GM08714 (cell line): ENCODE measurements around the gene WWP2.
"Not testable (repeated sequence)": the region's sequence is repeated elsewhere in the genome, so short reads cannot be mapped to it uniquely, and the experiment has no call there.

Experiments used
- H3K4me3 ChIP-seq: fragments of 200-500 bp; sonication (Bioruptor generic); 2 replicates; pipeline ENCODE4 v1.5.1; 2014; ENCODE audit warnings: mild to moderate bottlenecking, low read length, inconsistent platforms
- ZNF274 ChIP-seq: IDR thresholded peaks from 2 replicates; pipeline ENCODE4 v1.6.1; 2012; ENCODE audit warnings: mild to moderate bottlenecking, low read depth, low read length

The WWP2 gene

DNA sequence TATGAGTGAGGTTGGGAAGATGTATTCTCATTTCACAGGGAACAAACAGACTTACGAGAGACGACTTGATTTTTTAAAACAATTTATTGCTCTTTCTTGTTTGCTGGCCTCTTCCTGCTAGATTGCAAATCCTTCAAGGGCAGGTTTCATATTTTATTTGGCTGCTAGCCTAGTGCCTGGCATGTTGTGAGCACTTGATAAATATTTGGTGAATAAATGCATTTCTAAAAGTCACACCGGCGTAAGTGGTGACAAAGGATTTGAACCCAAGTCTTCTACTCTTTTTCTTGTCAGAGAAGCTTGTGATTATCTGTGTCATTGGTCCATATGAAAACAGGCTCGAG, 1.4 kb downstream of the WWP2 start:
- TF ChIP-seq ZNF274 = no peak
- no peak overlapping the region; the same call in 1 of the 2 replicates for H3K4me3 ChIP-seq

DNA sequence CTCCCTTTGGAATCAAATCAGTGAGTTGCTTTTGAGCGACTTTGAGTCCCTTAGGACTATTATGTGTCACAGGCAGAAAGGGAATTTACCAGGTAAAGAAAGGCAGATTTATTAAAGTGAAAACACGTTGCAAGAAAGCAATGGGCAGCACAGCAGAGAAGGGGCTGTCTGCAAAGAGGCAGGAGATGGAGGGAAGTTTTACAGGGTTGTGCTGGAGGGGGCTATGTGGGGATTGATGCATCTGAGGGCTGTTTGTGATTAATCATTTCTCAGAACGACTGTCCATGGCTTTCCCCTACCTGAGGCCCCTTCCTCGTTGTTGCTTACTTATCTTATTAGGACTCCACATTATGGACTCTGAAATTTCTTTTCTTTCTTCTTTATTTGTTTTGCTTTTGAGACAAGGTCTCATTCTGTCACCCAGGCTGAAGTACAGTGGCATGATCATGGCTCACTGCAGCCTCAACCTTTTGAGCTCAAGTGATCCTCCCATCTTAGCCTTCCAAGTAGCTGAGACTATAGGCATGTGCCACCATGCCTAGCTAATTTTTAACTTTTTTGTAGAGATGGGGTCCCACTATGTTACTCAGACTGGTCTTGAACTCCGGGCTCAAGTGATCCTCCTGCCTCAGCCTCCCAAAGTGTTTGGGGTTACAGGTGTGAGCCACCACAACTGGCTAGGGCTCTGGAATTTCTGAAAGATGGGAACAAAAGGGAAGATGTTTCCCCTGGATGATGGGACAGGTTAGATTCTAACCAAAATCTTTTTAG, 5.5 kb downstream of the WWP2 start:
- no peak for TF ChIP-seq ZNF274

DNA sequence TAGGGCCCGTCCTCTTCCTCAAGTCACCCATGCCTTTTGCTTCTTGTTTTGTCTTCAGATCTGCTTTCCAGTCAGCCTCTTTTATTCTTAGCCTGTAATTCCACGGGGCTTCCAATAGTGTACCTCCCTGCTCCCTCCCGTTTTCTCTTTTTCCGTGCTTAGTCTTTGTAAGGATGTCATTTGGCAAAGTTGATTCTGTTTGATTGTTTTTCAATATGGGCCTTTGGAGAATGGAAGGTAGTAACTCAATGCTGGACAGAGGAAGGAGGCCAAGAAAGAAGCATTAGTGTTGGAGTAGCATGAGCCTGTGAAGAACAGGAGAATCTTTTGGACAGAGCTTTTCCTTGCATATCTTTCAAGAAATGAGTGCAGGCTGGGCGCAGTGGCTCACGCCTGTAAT, 6.5 kb downstream of the WWP2 start:
- no peak for TF ChIP-seq ZNF274
- H3K4me3 ChIP-seq = no peak overlapping the region

More for the DNA sequence above, 5.5 kb downstream of the WWP2 start:
- H3K4me3 ChIP-seq = no peak overlapping the region

DNA sequence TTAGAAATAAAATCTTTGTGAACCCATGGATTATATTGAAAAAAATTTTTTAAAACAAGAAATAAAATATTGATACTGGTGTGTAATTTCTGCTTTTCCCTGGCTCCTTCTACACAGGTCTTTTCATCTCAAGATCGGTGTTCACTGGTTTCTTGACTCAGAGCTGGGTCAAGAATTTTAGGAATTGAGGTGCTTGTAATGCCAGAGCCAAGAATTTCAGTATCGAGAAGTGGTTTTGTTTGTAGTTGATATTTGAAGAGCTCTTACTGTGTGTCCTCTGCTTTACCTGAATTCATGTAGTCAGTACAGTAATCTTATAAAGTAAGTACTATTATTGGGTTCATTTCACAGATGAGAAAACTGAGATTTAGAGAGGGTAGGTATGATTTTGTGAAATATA, 7.3 kb downstream of the WWP2 start:
- TF ChIP-seq ZNF274 = no peak
- no peak overlapping the region for H3K4me3 ChIP-seq

DNA sequence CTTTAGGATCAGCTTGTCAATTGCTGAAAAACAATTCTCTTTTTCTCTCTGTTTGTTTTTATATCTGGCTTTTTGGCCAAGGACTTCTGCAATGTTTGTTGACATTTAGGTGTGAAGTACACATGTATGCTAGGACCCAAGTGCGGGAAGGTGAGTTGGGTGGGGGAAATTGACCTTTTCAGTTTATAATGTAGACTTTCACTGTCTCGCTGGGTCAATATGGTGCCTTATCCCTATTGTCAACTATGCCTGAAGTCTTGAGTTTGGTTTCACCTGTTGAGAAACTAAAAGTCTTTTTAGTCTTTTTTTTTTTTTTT, 9.5 kb downstream of the WWP2 start:
- no peak for TF ChIP-seq ZNF274

DNA sequence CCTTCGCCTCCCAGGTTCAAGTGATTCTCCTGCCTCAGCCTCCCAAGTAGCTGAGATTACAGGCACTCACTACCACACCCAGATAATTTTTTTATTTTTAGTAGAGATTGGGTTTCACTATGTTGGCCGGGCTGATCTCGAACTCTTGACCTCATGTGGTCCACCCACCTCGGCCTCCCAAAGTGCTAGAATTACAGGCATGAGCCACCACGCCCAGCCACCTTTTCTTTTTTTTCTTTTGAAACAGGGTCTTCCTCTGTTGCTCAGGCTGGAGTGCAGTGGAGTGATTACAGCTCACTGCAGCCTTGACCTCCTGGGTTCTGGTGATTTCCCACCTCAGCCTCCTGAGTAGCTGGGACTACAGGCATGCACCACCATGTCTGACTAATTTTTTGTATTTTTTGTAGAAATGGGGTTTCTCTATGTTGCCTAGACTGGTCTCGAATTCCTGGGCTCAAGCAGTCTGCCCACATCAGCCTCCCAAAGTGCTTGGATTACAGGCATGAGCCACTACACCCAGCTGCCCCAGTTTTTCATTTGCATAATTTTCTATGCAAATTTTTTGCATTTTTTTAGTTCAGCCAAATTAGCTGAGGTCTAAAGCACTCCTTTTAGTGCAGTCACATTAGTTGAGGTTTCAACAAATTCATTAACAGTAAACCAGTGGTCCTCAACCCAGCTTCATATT, 11.3 kb downstream of the WWP2 start:
- no peak for TF ChIP-seq ZNF274

More for the DNA sequence above, 9.5 kb downstream of the WWP2 start:
- H3K4me3 ChIP-seq = no peak overlapping the region

DNA sequence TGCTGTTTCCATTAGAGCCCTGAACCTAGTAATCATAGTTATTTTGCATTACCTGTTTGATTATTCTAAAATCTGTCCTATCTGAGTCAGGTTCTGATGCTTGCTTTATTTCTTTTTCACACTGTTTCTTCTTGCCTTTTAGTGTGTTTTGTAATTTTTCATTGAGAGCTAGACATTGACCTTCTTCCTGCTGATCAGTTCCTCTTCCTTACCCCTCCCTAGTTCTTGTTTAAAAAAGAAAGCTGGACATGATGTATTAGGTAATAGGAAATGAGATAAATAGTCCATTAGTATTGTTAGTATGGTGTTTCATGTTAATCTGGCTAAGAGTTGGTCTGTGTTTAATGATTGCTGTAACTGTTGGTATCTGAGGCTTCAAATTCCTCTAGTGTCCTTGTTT, 13.4 kb downstream of the WWP2 start:
- H3K4me3 ChIP-seq = no peak overlapping the region
- no peak for TF ChIP-seq ZNF274

More for the DNA sequence above, 11.3 kb downstream of the WWP2 start:
- no peak overlapping the region for H3K4me3 ChIP-seq

DNA sequence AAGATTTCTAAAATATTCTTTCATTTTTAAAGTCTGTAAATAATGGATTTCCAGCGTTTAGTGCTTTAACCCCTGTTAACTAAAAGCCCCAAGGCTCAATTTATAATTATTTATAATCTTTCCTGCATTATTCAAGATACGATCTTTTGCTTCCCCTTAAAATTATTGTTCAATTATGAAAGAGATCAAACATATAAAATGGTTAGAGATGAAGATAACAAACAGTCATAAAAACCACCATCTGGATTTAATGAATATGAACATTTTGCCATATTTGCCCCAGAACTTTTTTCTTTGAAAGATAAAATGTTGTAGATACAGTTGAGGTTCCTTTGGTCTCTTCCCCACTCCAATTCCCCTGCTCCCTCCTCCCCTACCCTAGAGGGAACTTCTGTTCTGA, 17.6 kb downstream of the WWP2 start:
- no peak for TF ChIP-seq ZNF274

DNA sequence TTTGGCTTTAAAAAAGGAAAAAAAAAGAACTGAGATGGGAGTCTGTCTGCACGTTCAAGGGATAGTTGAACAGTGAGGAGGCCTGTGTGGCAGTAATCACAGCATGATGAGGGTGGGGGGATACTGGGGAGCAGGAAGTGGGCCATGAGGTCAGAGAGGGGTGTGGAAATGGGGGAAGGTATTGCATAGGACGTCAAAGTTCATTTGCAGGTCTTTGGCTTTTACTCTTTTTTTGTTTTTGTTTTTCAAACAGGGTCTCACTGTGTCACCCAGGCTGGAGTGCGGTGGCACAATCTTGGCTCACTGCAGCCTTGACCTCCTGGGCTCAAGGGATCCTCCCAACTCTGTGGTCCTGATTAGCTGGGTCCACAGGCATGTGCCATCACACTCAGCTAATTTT, 19.0 kb downstream of the WWP2 start:
- no peak overlapping the region for H3K4me3 ChIP-seq
- TF ChIP-seq ZNF274 = no peak

More for the DNA sequence above, 17.6 kb downstream of the WWP2 start:
- no peak overlapping the region for H3K4me3 ChIP-seq

DNA sequence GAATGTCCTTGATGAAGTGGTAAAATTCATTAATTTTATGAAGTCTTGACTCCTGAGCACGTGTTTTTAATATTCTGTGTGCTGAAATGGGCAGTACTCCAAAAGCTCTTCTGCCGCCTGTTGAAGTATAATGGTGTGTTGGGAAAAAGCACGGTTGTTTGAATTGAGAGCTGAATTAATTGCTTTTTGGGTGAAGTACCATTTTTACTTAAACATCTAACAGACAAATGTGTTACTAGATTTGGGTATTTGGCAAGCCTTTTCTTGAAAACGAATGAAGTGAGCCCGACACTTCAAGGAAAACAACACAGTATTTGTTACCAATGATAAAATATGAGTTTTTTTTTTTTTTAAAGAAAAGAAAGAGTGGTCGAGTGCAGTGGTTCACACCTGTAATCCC, 22.5 kb downstream of the WWP2 start:
- no peak overlapping the region for H3K4me3 ChIP-seq
- no peak for TF ChIP-seq ZNF274

DNA sequence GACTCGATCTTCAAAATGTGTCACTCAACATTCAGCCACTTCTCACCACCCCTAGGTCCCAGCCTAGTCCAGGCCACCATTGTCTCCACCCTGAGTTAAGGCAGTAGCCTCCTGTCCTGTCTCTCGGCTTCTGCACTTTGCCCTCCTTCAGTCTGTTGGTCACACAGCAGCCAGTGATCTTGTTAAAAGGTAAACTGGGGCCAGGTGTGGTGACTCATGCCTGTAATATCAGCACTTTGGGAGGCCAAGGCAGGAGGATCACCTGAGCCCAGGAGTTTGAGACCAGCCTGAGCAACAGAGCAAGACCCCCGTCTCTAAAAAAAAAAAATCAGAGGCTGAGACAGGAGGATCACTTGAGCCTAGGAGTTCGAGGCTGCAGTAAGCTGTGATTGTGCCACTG, 25.8 kb downstream of the WWP2 start:
- TF ChIP-seq ZNF274 = no peak
- H3K4me3 ChIP-seq = no peak overlapping the region

DNA sequence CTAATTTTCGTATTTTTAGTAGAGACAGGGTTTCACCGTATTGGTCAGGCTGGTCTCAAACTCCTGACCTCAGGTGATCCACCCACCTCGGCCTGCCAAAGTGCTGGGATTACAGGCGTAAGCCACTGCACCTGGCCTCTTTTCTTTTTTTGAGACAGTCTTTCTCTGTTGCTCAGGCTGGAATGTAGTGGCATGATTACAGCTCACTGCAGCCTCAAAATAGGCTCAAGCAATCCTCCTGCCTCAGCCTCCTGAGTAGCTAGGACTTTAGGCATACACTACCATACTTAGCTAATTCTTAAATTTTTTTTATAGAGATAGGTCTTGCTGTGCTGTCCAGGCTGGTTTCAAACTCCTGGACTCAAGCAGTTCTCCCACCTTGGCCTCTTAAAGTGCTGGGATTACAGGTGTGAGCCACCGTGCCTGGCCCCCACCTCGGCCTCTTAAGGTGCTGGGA, 29.3 kb downstream of the WWP2 start:
- not testable (repeated sequence) for H3K4me3 ChIP-seq

DNA sequence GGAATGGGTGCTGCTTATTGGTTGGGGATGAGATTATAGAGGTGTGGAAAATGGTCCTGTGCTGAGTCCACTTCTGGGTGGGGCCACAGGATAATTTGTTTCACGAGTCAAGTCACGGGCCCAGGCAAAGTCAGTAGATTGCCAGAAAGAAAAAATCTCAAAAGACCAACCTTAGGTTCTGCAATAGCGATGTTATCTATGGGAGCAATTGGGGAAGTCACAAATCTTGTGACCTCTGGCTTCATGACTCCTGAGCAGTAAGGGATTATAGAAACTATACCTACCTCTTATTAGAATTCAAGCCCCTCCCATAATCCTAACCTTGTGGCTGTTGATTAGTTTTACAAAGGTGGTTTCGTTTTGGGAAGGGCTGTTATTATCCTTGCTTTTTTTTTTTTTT, 31.4 kb downstream of the WWP2 start:
- no peak overlapping the region for H3K4me3 ChIP-seq
- TF ChIP-seq ZNF274 = no peak

DNA sequence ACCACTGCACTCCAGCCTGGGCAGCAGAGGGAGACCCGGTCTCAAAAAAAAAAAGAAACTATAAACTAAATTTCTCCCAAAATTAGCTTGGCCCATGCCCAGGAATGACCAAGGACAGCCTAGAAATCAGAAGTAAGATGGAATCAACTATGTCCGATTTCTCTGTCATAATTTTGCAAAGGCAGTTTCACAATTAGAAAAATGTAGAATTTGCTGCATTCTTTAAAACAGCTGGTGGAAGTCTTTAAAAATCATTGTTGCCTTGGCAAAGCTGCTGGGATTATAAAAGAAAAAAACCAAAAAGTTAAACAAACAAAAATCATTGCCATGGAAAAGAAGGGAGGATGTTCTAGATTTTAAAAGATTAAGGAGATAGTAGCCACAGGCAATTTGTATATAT, 32.4 kb downstream of the WWP2 start:
- no peak for TF ChIP-seq ZNF274
- no peak overlapping the region for H3K4me3 ChIP-seq

DNA sequence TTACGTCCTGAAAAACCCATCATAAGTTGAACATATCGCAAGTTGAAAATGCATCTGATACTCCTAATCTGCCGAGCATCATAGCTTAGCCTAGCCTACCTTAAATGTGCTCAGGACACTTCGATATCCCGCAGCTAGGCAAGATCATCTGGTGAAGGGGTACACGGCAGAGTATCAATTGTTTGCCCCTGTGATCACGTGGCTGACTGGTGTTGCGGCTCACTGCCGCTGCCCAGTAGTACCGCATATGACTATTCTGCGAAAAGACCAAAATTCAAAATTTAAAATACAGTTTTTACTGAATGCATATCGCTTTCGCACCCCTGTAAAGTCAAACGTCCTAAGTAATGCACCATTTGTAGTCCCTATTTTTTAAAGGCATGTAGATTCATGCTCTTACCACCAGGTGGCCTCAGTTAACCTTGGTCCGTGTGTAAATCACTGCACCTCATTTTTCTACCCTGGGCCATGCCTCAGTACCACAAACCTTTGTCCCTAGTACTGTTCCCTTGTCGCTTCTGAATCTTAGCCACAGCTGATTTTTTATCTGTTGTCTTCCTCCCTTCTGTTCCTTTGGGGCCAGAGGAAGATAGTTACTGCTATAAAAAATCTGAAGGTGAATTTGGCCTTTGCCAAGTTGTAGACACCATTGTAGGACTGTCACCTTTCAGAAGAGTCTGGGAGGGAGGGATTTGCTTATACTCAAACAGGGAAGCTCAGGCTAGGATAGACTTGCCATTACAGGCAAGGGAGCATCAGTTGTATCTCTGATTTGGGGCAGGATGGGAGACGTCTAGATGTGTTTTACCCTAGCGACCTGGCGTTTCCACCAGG, 34.4 kb downstream of the WWP2 start:
- TF ChIP-seq ZNF274 = no peak
- H3K4me3 ChIP-seq = no peak overlapping the region
